Loucy (cell line): ENCODE measurements around the gene SSX2IP.

Experiments
- EZH2phosphoT487 ChIP-seq: fragments of 200-600 bp; IDR thresholded peaks from 2 replicates; pipeline ENCODE4 v1.6.1; 2018; ENCODE audit warnings: antibody characterized with exemption, mild to moderate bottlenecking, moderate library complexity, borderline replicate concordance
- TF ChIP-seq, protein P1 (sequence below): fragments of 200-600 bp; sonication (generic); conservative IDR thresholded peaks from 2 replicates; pipeline ENCODE4 v1.5.1; 2014; ENCODE audit warnings: mild to moderate bottlenecking, antibody characterized with exemption, low read length

GRCh38 chr1:84700070-84700469 lies 9.8 kb upstream of the SSX2IP start:
- TF ChIP-seq, protein P1, sequence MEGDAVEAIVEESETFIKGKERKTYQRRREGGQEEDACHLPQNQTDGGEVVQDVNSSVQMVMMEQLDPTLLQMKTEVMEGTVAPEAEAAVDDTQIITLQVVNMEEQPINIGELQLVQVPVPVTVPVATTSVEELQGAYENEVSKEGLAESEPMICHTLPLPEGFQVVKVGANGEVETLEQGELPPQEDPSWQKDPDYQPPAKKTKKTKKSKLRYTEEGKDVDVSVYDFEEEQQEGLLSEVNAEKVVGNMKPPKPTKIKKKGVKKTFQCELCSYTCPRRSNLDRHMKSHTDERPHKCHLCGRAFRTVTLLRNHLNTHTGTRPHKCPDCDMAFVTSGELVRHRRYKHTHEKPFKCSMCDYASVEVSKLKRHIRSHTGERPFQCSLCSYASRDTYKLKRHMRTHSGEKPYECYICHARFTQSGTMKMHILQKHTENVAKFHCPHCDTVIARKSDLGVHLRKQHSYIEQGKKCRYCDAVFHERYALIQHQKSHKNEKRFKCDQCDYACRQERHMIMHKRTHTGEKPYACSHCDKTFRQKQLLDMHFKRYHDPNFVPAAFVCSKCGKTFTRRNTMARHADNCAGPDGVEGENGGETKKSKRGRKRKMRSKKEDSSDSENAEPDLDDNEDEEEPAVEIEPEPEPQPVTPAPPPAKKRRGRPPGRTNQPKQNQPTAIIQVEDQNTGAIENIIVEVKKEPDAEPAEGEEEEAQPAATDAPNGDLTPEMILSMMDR, result no peak
- TF ChIP-seq EZH2phosphoT487, result no peak
